Measurements from ENCODE around the gene HSFX3.
"Not testable (repeated sequence)": the region's sequence is repeated elsewhere in the genome, so short reads cannot be mapped to it uniquely, and the experiment has no call there.

- TF ChIP-seq EZH2 (IDR thresholded peaks at IDR 0.05; ENCODE audit: low read length, unreplicated experiment); CTCF (conservative IDR thresholded peaks at IDR 0.05; ENCODE audit: low read depth, low read length): not testable (repeated sequence)
These were observed 48.9 kb upstream of the HSFX3 start for GRCh38 chrX:149598603-149599002.

Measured in PC-3 (cell line).